HEK293 (cell line): Measurements from ENCODE around the gene SAMD4A.

ENCODE experiments used
- CTCF ChIA-PET: fragments of 350-600 bp; formaldehyde crosslinking; extraction: SDS; loops from one replicate; lab custom pipeline; 2021; ENCODE audit warnings: antibody characterized with exemption; lab: Yijun Ruan, JAX
- POLR2A ChIA-PET: fragments of 300-600 bp; formaldehyde crosslinking; extraction: SDS; loops from one replicate; lab custom pipeline; 2020; ENCODE audit warnings: antibody characterized with exemption, inconsistent platforms; lab: Yijun Ruan, JAX
- H3K27ac ChIP-seq: fragments of 200-500 bp; sonication (Bioruptor generic); 2 replicates; pipeline ENCODE4 v1.5.1; 2014; ENCODE audit warnings: low read depth, low read length, control low read depth, inconsistent platforms; ENCODE audit errors: extremely low read depth
- H3K36me3 ChIP-seq, 2 experiments: fragments of 200-500 bp in 1 of 2; sonication (Bioruptor generic) in 1 of 2; 1 replicate in 1 of 2; 2 replicates in 1 of 2; pipeline ENCODE4 v1.5.1; 2014 to 2017; ENCODE audit warnings: inconsistent platforms in 2 of 2, low read length in 2 of 2; ENCODE audit not compliant: control insufficient read depth in 2 of 2, insufficient read depth in 1 of 2
- H3K4me1 ChIP-seq: fragments of 200-500 bp; sonication (Bioruptor generic); 2 replicates; pipeline ENCODE4 v1.5.1; 2014; ENCODE audit warnings: mild to moderate bottlenecking, low read length, inconsistent platforms; ENCODE audit not compliant: control insufficient read depth, insufficient read depth
- H3K4me3 ChIP-seq: 2 replicates; pipeline ENCODE4 v1.5.1; 2011; ENCODE audit warnings: low read depth, mild to moderate bottlenecking, control low read depth, low read length, moderate library complexity
- H3K9me3 ChIP-seq: fragments of 200-500 bp; sonication (Bioruptor generic); 2 replicates; pipeline ENCODE4 v1.5.1; 2014; ENCODE audit warnings: low read depth, low read length, inconsistent platforms; ENCODE audit not compliant: control insufficient read depth, insufficient read depth
- ELK4 ChIP-seq: IDR thresholded peaks from 2 replicates; pipeline ENCODE4 v1.6.1; 2011; ENCODE audit warnings: mild to moderate bottlenecking, low read depth, low read length, borderline replicate concordance
- GLIS1 ChIP-seq: fragments of 450-650 bp; formaldehyde crosslinking; IDR thresholded peaks from 2 replicates; pipeline ENCODE4 v1.5.1; 2016; ENCODE audit warnings: missing biosample characterization, missing genetic modification characterization
- HIC1 ChIP-seq: fragments of 450-650 bp; formaldehyde crosslinking; IDR thresholded peaks from 2 replicates; pipeline ENCODE4 v1.5.1; 2016; ENCODE audit warnings: missing biosample characterization, missing genetic modification characterization
- HOXC10 ChIP-seq: sonication (generic); formaldehyde crosslinking; IDR thresholded peaks from 2 replicates; pipeline ENCODE4 v1.8.1; 2023; ENCODE audit warnings: mild to moderate bottlenecking, missing genetic modification reagents
- OVOL3 ChIP-seq: fragments of 450-650 bp; formaldehyde crosslinking; IDR thresholded peaks from 2 replicates; pipeline ENCODE4 v1.5.1; 2016; ENCODE audit warnings: missing biosample characterization, missing genetic modification characterization
- PRDM2 ChIP-seq: fragments of 450-650 bp; formaldehyde crosslinking; IDR thresholded peaks from 2 replicates; pipeline ENCODE4 v1.5.1; 2016; ENCODE audit warnings: missing biosample characterization, missing genetic modification characterization, borderline replicate concordance
- WT1 ChIP-seq: fragments of 450-650 bp; formaldehyde crosslinking; IDR thresholded peaks from 2 replicates; pipeline ENCODE4 v1.5.1; 2016; ENCODE audit warnings: missing biosample characterization, missing genetic modification characterization
- ZEB2 ChIP-seq: fragments of 450-650 bp; formaldehyde crosslinking; IDR thresholded peaks from 2 replicates; pipeline ENCODE4 v1.5.1; 2016; ENCODE audit warnings: missing biosample characterization, missing genetic modification characterization
- ZNF132 ChIP-seq: fragments of 450-650 bp; formaldehyde crosslinking; IDR thresholded peaks from 2 replicates; pipeline ENCODE4 v1.5.1; 2017; ENCODE audit warnings: missing biosample characterization, missing genetic modification characterization, borderline replicate concordance
- ZNF214 ChIP-seq: fragments of 450-650 bp; formaldehyde crosslinking; IDR thresholded peaks from 2 replicates; pipeline ENCODE4 v1.5.1; 2017; ENCODE audit warnings: missing biosample characterization, mild to moderate bottlenecking, missing genetic modification characterization, borderline replicate concordance
- ZNF266 ChIP-seq: fragments of 450-650 bp; formaldehyde crosslinking; IDR thresholded peaks from 2 replicates; pipeline ENCODE4 v1.5.1; 2016; ENCODE audit warnings: missing biosample characterization, missing genetic modification characterization, low read depth
- ZNF37A ChIP-seq: fragments of 450-650 bp; IDR thresholded peaks from 2 replicates; pipeline ENCODE4 v1.5.1; 2018; ENCODE audit warnings: missing biosample characterization, missing genetic modification characterization
- ZNF394 ChIP-seq: fragments of 450-650 bp; formaldehyde crosslinking; IDR thresholded peaks from 2 replicates; pipeline ENCODE4 v1.5.1; 2016; ENCODE audit warnings: missing biosample characterization, missing genetic modification characterization, mild to moderate bottlenecking, moderate library complexity, borderline replicate concordance
- ZNF449 ChIP-seq: fragments of 450-650 bp; formaldehyde crosslinking; IDR thresholded peaks from 2 replicates; pipeline ENCODE4 v1.5.1; 2017; ENCODE audit warnings: missing biosample characterization, mild to moderate bottlenecking, missing genetic modification characterization, moderate library complexity
- ZNF518A ChIP-seq: fragments of 450-650 bp; formaldehyde crosslinking; conservative IDR thresholded peaks from 2 replicates; pipeline ENCODE4 v1.5.1; 2016; ENCODE audit warnings: low read depth, missing biosample characterization, missing genetic modification characterization
- ZNF670 ChIP-seq: fragments of 450-650 bp; formaldehyde crosslinking; IDR thresholded peaks from 2 replicates; pipeline ENCODE4 v1.5.1; 2016; ENCODE audit warnings: missing biosample characterization, missing genetic modification characterization, low read depth
- ZNF701 ChIP-seq: fragments of 450-650 bp; formaldehyde crosslinking; IDR thresholded peaks from 2 replicates; pipeline ENCODE4 v1.5.1; 2016; ENCODE audit warnings: missing biosample characterization, missing genetic modification characterization
- ZSCAN18 ChIP-seq: fragments of 450-650 bp; formaldehyde crosslinking; IDR thresholded peaks from 2 replicates; pipeline ENCODE4 v1.5.1; 2016; ENCODE audit warnings: missing biosample characterization, missing genetic modification characterization
- ZSCAN30 ChIP-seq: fragments of 450-650 bp; IDR thresholded peaks from 2 replicates; pipeline ENCODE4 v1.5.1; 2018; ENCODE audit warnings: missing biosample characterization, mild to moderate bottlenecking, missing genetic modification characterization, moderate library complexity

Gene SAMD4A

GRCh38 chr14:54700717-54701116, 133.8 kb downstream of the SAMD4A start (continued):
- TF ChIP-seq PRDM2 (tag by site-specific recombination) (no peak), ZNF214 (no peak), ZNF394 (tag by site-specific recombination) (no peak), ZNF518A (tag by site-specific recombination) (no peak), ZNF266 (tag by site-specific recombination) (no peak), HOXC10 (no peak), ZSCAN18 (tag by site-specific recombination) (no peak), OVOL3 (tag by site-specific recombination) (no peak), ZSCAN30 (tag by site-specific recombination) (no peak)
- TF ChIP-seq, all 188 proteins: peak for 0

GRCh38 chr14:54702014-54702491, 135.1 kb downstream of the SAMD4A start:
- POLR2A ChIA-PET = no interaction called here
- CTCF ChIA-PET = interaction anchor here (0.7 to 2.2 kb wide), 3 partner anchors 11 to 878 kb away, joined by 3 to 9 read pairs (median 6); no protein-coding TSS in a partner anchor
- H3K4me3 ChIP-seq = no peak overlapping the region
- H3K9me3 ChIP-seq = no peaks in the 10 kb centered on the region
- H3K4me1 ChIP-seq = peaks cover 7% of the 10 kb centered on the region
- no peak overlapping the region for H3K27ac ChIP-seq
- no peaks in the 10 kb centered on the region for H3K36me3 ChIP-seq
- TF ChIP-seq ZNF132 (no peak), GLIS1 (tag by site-specific recombination) (no peak), ZEB2 (tag by site-specific recombination) (no peak), ZNF670 (tag by site-specific recombination) (no peak), ZNF37A (no peak), WT1 (tag by site-specific recombination) (no peak), HIC1 (tag by site-specific recombination) (no peak), ZNF449 (tag by site-specific recombination) (no peak), ELK4 (no peak), ZNF701 (tag by site-specific recombination) (no peak)
